ENCODE measurements around the gene ART3.

Gene ART3

GRCh38 chr4:76074468-76074867, at the start of gene ART3:
TSS of gene ART3 (plus strand) at chr4:76074709. CDS start at chr4:76075890, 1,181 bp downstream.
- Histone ChIP-seq H3K4me3 (ENCODE audit: low read depth in 1 of 2, low read length in 1 of 2) (no peak within 1 kb of the TSS), H3K27ac (no peak within 1 kb of the TSS), H3K27me3 (no peaks in the 10 kb centered on the region), H3K4me1 (ENCODE audit: control insufficient read depth in 1 of 2, insufficient read depth in 1 of 2, low read depth in 1 of 2, low read length in 1 of 2) (no peaks in the 10 kb centered on the region), H3K36me3 (no peaks in the 10 kb centered on the region), H3K9me3 (no peaks in the 10 kb centered on the region)
- TF ChIP-seq CTCF (IDR thresholded peaks at IDR 0.05), result no peak

- no peak for TF ChIP-seq CTCF (IDR thresholded peaks at IDR 0.05)
- Histone ChIP-seq H3K9me3 (no peaks in the 10 kb centered on the region), H3K36me3 (no peaks in the 10 kb centered on the region), H3K27me3 (no peaks in the 10 kb centered on the region), H3K4me3 (ENCODE audit: low read depth in 1 of 2, low read length in 1 of 2) (no peak overlapping the region), H3K27ac (no peak overlapping the region), H3K4me1 (ENCODE audit: control insufficient read depth in 1 of 2, insufficient read depth in 1 of 2, low read depth in 1 of 2, low read length in 1 of 2) (peaks cover 6 to 7% of the 10 kb centered on the region in 2 experiments)
Measured at GRCh38 chr4:76028350-76028765, 46.2 kb upstream of the ART3 start.

GRCh38 chr4:76029300-76029699, 45.2 kb upstream of the ART3 start:
- Histone ChIP-seq H3K9me3 (no peaks in the 10 kb centered on the region), H3K36me3 (no peaks in the 10 kb centered on the region), H3K4me3 (ENCODE audit: low read depth in 1 of 2, low read length in 1 of 2) (no peak overlapping the region), H3K4me1 (ENCODE audit: control insufficient read depth in 1 of 2, insufficient read depth in 1 of 2, low read depth in 1 of 2, low read length in 1 of 2) (peaks cover 6 to 7% of the 10 kb centered on the region in 2 experiments), H3K27me3 (no peaks in the 10 kb centered on the region), H3K27ac (no peak overlapping the region)
- TF ChIP-seq CTCF (IDR thresholded peaks at IDR 0.05), result no peak

GRCh38 chr4:76035141-76035540, 39.4 kb upstream of the ART3 start:
- Histone ChIP-seq H3K9me3 (no peaks in the 10 kb centered on the region), H3K27me3 (no peaks in the 10 kb centered on the region), H3K27ac (no peak overlapping the region), H3K4me3 (ENCODE audit: low read depth in 1 of 2, low read length in 1 of 2) (no peak overlapping the region), H3K36me3 (no peaks in the 10 kb centered on the region), H3K4me1 (ENCODE audit: control insufficient read depth in 1 of 2, insufficient read depth in 1 of 2, low read depth in 1 of 2, low read length in 1 of 2) (peaks cover 0 to 9% of the 10 kb centered on the region in 2 experiments)
- no peak for TF ChIP-seq CTCF (IDR thresholded peaks at IDR 0.05)

GRCh38 chr4:76035799-76036380, 38.6 kb upstream of the ART3 start, which contains the start of gene CXCL11:
TSS of gene CXCL11 (minus strand) at chr4:76036070. CDS start at chr4:76035987, 83 bp downstream.
- TF ChIP-seq CTCF (IDR thresholded peaks at IDR 0.05), result no peak
- H3K4me3 ChIP-seq (ENCODE audit: low read depth in 1 of 2, low read length in 1 of 2), result no peak within 1 kb of the TSS
- no peak within 1 kb of the TSS for H3K27ac ChIP-seq
- no peaks in the 10 kb centered on the region for H3K36me3 ChIP-seq
- peaks cover 0 to 9% of the 10 kb centered on the region in 2 experiments for H3K4me1 ChIP-seq (ENCODE audit: control insufficient read depth in 1 of 2, insufficient read depth in 1 of 2, low read depth in 1 of 2, low read length in 1 of 2)
- H3K27me3 ChIP-seq, result peaks cover 3% of the 10 kb centered on the region
- no peaks in the 10 kb centered on the region for H3K9me3 ChIP-seq
